Osteoblast (primary cell): ENCODE results near the gene PTPN2. TPM values are rescaled to one million over a fixed set of nuclear protein-coding genes. Genes with fewer than 3 reads are reported as not detected.

Experiments
- DNase-seq: peaks from one replicate; pipeline ENCODE4 v3.0.0; 2011; ENCODE audit warnings: low spot score, mixed read lengths; ENCODE audit not compliant: insufficient read length; ENCODE audit errors: missing footprints
- H2AFZ ChIP-seq: 2 replicates; pipeline ENCODE4 v1.6.0; 2011; ENCODE audit warnings: mild to moderate bottlenecking, low read length
- H3K27ac ChIP-seq: 2 replicates; pipeline ENCODE4 v1.5.1; 2011; ENCODE audit warnings: mild to moderate bottlenecking, low read depth, low read length, moderate library complexity
- H3K27me3 ChIP-seq: 2 replicates; pipeline ENCODE4 v1.6.0; 2012; ENCODE audit warnings: mild to moderate bottlenecking, control low read depth, inconsistent platforms, low read length, moderate library complexity; ENCODE audit not compliant: insufficient read depth
- H3K36me3 ChIP-seq: 2 replicates; pipeline ENCODE4 v1.5.1; 2011; ENCODE audit warnings: mild to moderate bottlenecking, low read length, control low read depth, moderate library complexity; ENCODE audit not compliant: insufficient read depth
- H3K4me1 ChIP-seq: 2 replicates; pipeline ENCODE4 v1.5.1; 2011; ENCODE audit warnings: mild to moderate bottlenecking, low read length, control low read depth, moderate library complexity; ENCODE audit not compliant: insufficient read depth
- H3K4me2 ChIP-seq: 2 replicates; pipeline ENCODE4 v1.6.0; 2011; ENCODE audit warnings: mild to moderate bottlenecking, low read length; ENCODE audit not compliant: insufficient read depth
- H3K4me3 ChIP-seq: fragments of 200-600 bp; sonication (generic); 3 replicates; pipeline ENCODE4 v1.5.1; 2012; ENCODE audit warnings: mild to moderate bottlenecking, low read length, inconsistent platforms; ENCODE audit not compliant: insufficient read depth
- H3K79me2 ChIP-seq: 2 replicates; pipeline ENCODE4 v1.6.0; 2012; ENCODE audit warnings: mild to moderate bottlenecking, low read length, control low read depth, inconsistent platforms; ENCODE audit not compliant: insufficient read depth
- H3K9me3 ChIP-seq: 2 replicates; pipeline ENCODE4 v1.5.1; 2011; ENCODE audit warnings: low read depth, low read length, control low read depth
- H4K20me1 ChIP-seq: 2 replicates; pipeline ENCODE4 v1.6.0; 2012; ENCODE audit warnings: mild to moderate bottlenecking, low read length, control low read depth; ENCODE audit not compliant: insufficient read depth
- total RNA-seq: library from RNA; depleted of rRNA; stranded (reverse); fragments of >200 nt; gene quantifications from 2 replicates; pipeline ENCODE4 v1.2.3, GENCODE V29; 2012
- TF ChIP-seq, protein P1 (sequence below): IDR thresholded peaks from 2 replicates; pipeline ENCODE4 v1.5.1; 2011; ENCODE audit warnings: mild to moderate bottlenecking, low read depth, low read length, moderate library complexity; ENCODE audit errors: extremely low read depth

The PTPN2 gene
- total RNA-seq, 1 donor: 37.6 TPM

DNA sequence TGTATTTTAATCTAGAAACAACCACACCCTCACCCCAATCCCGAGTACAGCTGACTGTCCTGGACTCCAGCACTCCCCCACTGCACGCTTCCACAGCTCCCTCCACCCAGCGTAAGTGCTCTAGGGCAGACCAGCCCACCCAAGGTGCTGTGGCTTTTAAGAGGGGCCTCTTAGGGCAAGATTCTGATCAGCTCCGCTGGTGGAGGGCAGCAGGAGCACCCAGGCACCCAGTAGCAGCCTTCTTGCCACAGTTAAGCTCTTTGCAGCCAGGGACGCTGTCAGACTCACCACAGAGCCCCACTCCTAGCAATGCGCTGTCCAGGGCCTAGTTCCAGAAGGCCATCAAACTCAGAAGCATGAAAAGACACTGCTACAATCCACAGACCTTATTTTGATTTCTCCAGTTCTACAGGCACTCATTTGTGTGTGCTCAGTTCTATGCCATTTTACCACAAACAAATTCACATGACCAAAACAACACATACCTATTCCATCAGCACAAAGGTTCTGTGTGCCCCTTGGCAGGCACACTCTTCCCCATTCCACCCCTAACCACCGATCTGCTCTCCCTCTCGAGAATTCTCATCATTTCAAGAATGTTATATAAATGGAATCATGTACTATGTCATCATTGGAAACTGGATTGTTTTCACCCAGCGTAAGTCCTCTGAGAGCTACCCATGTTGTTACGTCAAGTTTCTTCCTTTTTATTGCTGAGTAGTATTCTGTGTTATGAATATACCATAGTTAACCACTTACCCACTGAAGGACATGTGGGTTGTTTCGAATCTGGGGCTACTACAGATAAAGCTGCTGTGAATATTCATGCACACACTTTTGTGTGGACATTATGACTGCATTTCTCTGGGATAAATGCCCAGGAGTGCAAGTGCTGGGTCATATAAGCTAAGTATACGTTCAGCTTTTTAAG, 40.4 kb downstream of the PTPN2 start:
- Histone ChIP-seq H3K4me1 (peaks cover 25% of the 10 kb centered on the region), H3K4me3 (no peak overlapping the region), H3K27ac (peak overlapping the region; percentile 58), H2AFZ (no peak overlapping the region), H3K9me3 (no peaks in the 10 kb centered on the region), H3K4me2 (peak overlapping the region; percentile 3), H3K79me2 (peaks cover 47% of the 10 kb centered on the region), H3K36me3 (no peaks in the 10 kb centered on the region), H3K27me3 (no peaks in the 10 kb centered on the region), H4K20me1 (no peaks in the 10 kb centered on the region)
- DNase-seq: peak; percentile 36
- TF ChIP-seq, protein P1, sequence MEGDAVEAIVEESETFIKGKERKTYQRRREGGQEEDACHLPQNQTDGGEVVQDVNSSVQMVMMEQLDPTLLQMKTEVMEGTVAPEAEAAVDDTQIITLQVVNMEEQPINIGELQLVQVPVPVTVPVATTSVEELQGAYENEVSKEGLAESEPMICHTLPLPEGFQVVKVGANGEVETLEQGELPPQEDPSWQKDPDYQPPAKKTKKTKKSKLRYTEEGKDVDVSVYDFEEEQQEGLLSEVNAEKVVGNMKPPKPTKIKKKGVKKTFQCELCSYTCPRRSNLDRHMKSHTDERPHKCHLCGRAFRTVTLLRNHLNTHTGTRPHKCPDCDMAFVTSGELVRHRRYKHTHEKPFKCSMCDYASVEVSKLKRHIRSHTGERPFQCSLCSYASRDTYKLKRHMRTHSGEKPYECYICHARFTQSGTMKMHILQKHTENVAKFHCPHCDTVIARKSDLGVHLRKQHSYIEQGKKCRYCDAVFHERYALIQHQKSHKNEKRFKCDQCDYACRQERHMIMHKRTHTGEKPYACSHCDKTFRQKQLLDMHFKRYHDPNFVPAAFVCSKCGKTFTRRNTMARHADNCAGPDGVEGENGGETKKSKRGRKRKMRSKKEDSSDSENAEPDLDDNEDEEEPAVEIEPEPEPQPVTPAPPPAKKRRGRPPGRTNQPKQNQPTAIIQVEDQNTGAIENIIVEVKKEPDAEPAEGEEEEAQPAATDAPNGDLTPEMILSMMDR: no peak

DNA sequence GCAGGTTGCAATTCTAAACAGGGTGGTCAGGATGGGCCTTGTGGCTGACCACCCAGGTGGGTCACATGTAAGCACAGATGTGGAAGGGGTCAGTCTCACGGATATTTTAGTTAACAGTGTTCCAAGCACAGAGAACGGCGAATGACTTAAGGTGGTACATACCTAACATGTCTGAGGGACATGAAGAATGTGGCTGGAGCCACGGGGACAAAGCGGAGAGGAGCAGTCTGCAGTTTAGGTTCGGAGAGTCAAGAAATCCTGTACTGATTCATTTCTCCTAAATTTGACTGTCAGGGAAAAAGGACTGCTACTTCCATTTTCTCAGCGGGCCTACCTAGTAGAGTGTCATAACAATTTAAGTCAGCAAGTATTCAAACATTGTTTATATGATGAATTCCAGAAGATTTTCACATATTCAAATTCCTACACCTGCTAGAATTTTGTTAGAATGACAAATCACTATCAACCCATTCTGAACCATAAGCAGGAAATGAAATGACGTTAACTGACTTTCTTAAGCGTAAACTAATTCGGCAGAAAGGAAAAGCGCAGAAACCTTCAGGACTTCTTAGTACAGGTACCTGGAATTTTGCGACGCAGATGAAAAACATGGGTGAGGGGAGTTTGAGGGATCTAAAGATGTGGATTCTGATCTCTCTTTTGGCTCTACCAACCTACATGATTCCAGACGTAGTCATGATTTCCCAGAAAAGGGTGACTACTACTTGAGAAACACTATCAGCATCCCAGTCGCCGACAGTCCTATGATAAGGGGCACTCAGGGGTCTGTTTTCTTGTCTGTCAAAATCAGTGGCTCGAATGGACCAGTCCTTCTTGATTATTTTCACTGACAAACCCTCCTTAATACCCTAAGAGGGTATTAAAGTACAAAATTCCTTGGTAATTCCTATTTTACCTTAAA, 41.3 kb downstream of the PTPN2 start:
- Histone ChIP-seq H4K20me1 (no peaks in the 10 kb centered on the region), H3K4me1 (peaks cover 34% of the 10 kb centered on the region), H2AFZ (no peak overlapping the region), H3K27ac (peak overlapping the region; percentile 57), H3K36me3 (no peaks in the 10 kb centered on the region), H3K4me2 (no peak overlapping the region), H3K27me3 (no peaks in the 10 kb centered on the region), H3K4me3 (no peak overlapping the region), H3K79me2 (peaks cover 41% of the 10 kb centered on the region), H3K9me3 (no peaks in the 10 kb centered on the region)
- TF ChIP-seq, protein P1: no peak
- DNase-seq: no peak

DNA sequence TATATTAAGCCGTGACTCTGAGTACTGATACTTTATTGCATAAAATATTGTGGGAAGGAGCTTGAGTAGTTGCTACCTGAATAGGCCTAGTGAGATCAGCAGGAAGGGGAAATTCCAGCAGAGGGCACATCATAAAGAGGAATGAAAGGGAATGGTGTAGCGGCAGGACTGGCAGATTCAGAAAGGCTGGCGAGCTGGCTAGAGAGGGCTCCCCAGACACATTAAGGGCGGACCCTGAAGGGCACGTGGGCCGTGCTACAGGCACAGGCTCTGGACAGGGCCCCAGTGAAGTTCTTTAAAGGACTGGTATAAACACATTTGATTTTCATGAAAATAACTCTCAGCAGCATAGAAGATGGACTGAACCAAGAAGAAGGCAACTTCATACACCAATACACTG, 43.0 kb downstream of the PTPN2 start:
- Histone ChIP-seq H3K27me3 (no peaks in the 10 kb centered on the region), H2AFZ (no peak overlapping the region), H3K79me2 (peaks cover 46% of the 10 kb centered on the region)

More for the DNA sequence above, 43.0 kb downstream of the PTPN2 start:
- Histone ChIP-seq H3K4me2 (no peak overlapping the region), H3K36me3 (peaks cover 2% of the 10 kb centered on the region), H3K4me1 (peaks cover 43% of the 10 kb centered on the region), H3K4me3 (no peak overlapping the region), H3K27ac (no peak overlapping the region), H4K20me1 (no peaks in the 10 kb centered on the region), H3K9me3 (no peaks in the 10 kb centered on the region)
- TF ChIP-seq, protein P1: no peak
- DNase-seq: no peak
